H9 (cell line): ENCODE measurements around the gene CDH18. TPM values are rescaled to one million over a fixed set of nuclear protein-coding genes. Genes with fewer than 3 reads are reported as not detected.

Source experiments
- DNase-seq: peaks from one replicate; pipeline ENCODE4 v3.0.0-alpha.2; 2017
- H2AFZ ChIP-seq: one replicate; pipeline ENCODE4 v1.6.1; 2013; ENCODE audit warnings: mild to moderate bottlenecking, low read length, control low read depth, moderate library complexity
- H2AK5ac ChIP-seq: 2 replicates; pipeline ENCODE4 v1.6.1; 2013; ENCODE audit warnings: low read length, control low read depth, mixed read lengths; ENCODE audit not compliant: insufficient read length
- H2BK120ac ChIP-seq: one replicate; pipeline ENCODE4 v1.6.1; 2013; ENCODE audit warnings: low read depth, mild to moderate bottlenecking, low read length, control low read depth, inconsistent platforms; ENCODE audit not compliant: poor library complexity, severe bottlenecking
- H2BK12ac ChIP-seq: 2 replicates; pipeline ENCODE4 v1.6.1; 2013; ENCODE audit warnings: low read length, control low read depth, mixed read lengths, low read depth; ENCODE audit not compliant: insufficient read length
- H2BK15ac ChIP-seq: 2 replicates; pipeline ENCODE4 v1.6.1; 2013; ENCODE audit warnings: low read depth, low read length, control low read depth
- H2BK20ac ChIP-seq: one replicate; pipeline ENCODE4 v1.6.1; 2013; ENCODE audit warnings: low read depth, mild to moderate bottlenecking, low read length, control low read depth, inconsistent platforms; ENCODE audit not compliant: poor library complexity, severe bottlenecking
- H2BK5ac ChIP-seq: 2 replicates; pipeline ENCODE4 v1.6.1; 2013; ENCODE audit warnings: low read length, control low read depth, mixed read lengths; ENCODE audit not compliant: insufficient read length
- H3K14ac ChIP-seq: 2 replicates; pipeline ENCODE4 v1.6.1; 2013; ENCODE audit warnings: low read length, control low read depth; ENCODE audit not compliant: insufficient read depth
- H3K18ac ChIP-seq: 2 replicates; pipeline ENCODE4 v1.6.1; 2013; ENCODE audit warnings: low read depth, mild to moderate bottlenecking, mixed read lengths, low read length, control low read depth; ENCODE audit not compliant: insufficient read length
- H3K23ac ChIP-seq: 2 replicates; pipeline ENCODE4 v1.6.1; 2013; ENCODE audit warnings: low read length, control low read depth, mixed read lengths, low read depth; ENCODE audit not compliant: insufficient read length
- H3K23me2 ChIP-seq: 2 replicates; pipeline ENCODE4 v1.6.1; 2013; ENCODE audit warnings: low read depth, mild to moderate bottlenecking, mixed read lengths, low read length, control low read depth; ENCODE audit not compliant: insufficient read length, poor library complexity, severe bottlenecking
- H3K27ac ChIP-seq: 2 replicates; pipeline ENCODE4 v1.5.1; 2013; ENCODE audit warnings: low read length, control low read depth, mixed read lengths, low read depth; ENCODE audit not compliant: insufficient read length
- H3K27me3 ChIP-seq: 2 replicates; pipeline ENCODE4 v1.6.1; 2013; ENCODE audit warnings: low read length, control low read depth, inconsistent platforms; ENCODE audit not compliant: insufficient read depth
- H3K4ac ChIP-seq: 2 replicates; pipeline ENCODE4 v1.6.1; 2013; ENCODE audit warnings: low read depth, mild to moderate bottlenecking, control low read depth, inconsistent platforms, low read length, moderate library complexity
- H3K4me1 ChIP-seq: 2 replicates; pipeline ENCODE4 v1.6.1; 2013; ENCODE audit warnings: low read length, control low read depth, inconsistent platforms; ENCODE audit not compliant: insufficient read depth
- H3K4me2 ChIP-seq: 2 replicates; pipeline ENCODE4 v1.6.1; 2013; ENCODE audit warnings: low read length, control low read depth, mixed read lengths; ENCODE audit not compliant: insufficient read length, insufficient read depth
- H3K56ac ChIP-seq: 2 replicates; pipeline ENCODE4 v1.6.1; 2013; ENCODE audit warnings: low read depth, mild to moderate bottlenecking, mixed read lengths, low read length, control low read depth; ENCODE audit not compliant: insufficient read length
- H3K79me1 ChIP-seq: 2 replicates; pipeline ENCODE4 v1.6.1; 2013; ENCODE audit warnings: low read depth, mild to moderate bottlenecking, moderate library complexity, low read length, control low read depth, inconsistent platforms; ENCODE audit not compliant: insufficient read depth, poor library complexity, severe bottlenecking
- H3K79me2 ChIP-seq: 2 replicates; pipeline ENCODE4 v1.6.1; 2013; ENCODE audit warnings: low read length, control low read depth, inconsistent platforms; ENCODE audit not compliant: insufficient read depth
- H3K9ac ChIP-seq: 2 replicates; pipeline ENCODE4 v1.6.1; 2013; ENCODE audit warnings: low read length, control low read depth, mixed read lengths; ENCODE audit not compliant: insufficient read length; ENCODE audit errors: extremely low read depth
- H3K9me3 ChIP-seq: one replicate; pipeline ENCODE4 v1.6.1; 2013; ENCODE audit warnings: low read depth, low read length, inconsistent platforms; ENCODE audit not compliant: control insufficient read depth
- H3T11ph ChIP-seq: one replicate; pipeline ENCODE4 v1.6.1; 2013; ENCODE audit warnings: mild to moderate bottlenecking, low read length, control low read depth, inconsistent platforms
- H4K20me1 ChIP-seq: one replicate; pipeline ENCODE4 v1.6.1; 2013; ENCODE audit not compliant: control insufficient read depth, insufficient read length, insufficient read depth
- H4K5ac ChIP-seq: 2 replicates; pipeline ENCODE4 v1.6.1; 2013; ENCODE audit warnings: low read depth, mild to moderate bottlenecking, mixed read lengths, low read length, control low read depth; ENCODE audit not compliant: insufficient read length
- H4K8ac ChIP-seq: replicated peaks from 2 replicates; pipeline ENCODE4 v1.6.1; 2013; ENCODE audit warnings: low read length, control low read depth, mixed read lengths, low read depth; ENCODE audit not compliant: insufficient read length
- H4K91ac ChIP-seq: 2 replicates; pipeline ENCODE4 v1.6.1; 2013; ENCODE audit warnings: low read depth, mild to moderate bottlenecking, moderate library complexity, mixed read lengths, low read length, control low read depth; ENCODE audit not compliant: insufficient read length
- H3K27ac Mint-ChIP-seq, 3 experiments: 2 replicates in 2 of 3; 3 replicates in 1 of 3; pipeline ENCODE4 v1.8.0; 2020 to 2021; ENCODE audit warnings: mixed read lengths in 3 of 3, mild to moderate bottlenecking in 1 of 3, moderate library complexity in 1 of 3
- H3K27me3 Mint-ChIP-seq: 2 replicates; pipeline ENCODE4 v1.8.0; 2021; ENCODE audit warnings: low read depth, mild to moderate bottlenecking, moderate library complexity, mixed read lengths
- H3K36me3 Mint-ChIP-seq, 3 experiments: 2 replicates in 2 of 3; 3 replicates in 1 of 3; pipeline ENCODE4 v1.8.0; 2020 to 2021; ENCODE audit warnings: low read depth in 3 of 3, mixed read lengths in 3 of 3; ENCODE audit not compliant: insufficient read depth in 1 of 3
- H3K4me1 Mint-ChIP-seq, 2 experiments: 2 replicates each; pipeline ENCODE4 v1.8.0; 2020; ENCODE audit warnings: mixed read lengths in 2 of 2
- H3K4me3 Mint-ChIP-seq, 2 experiments: 2 replicates in 1 of 2; 3 replicates in 1 of 2; pipeline ENCODE4 v1.8.0; 2020 to 2021; ENCODE audit warnings: mild to moderate bottlenecking in 2 of 2, mixed read lengths in 2 of 2, moderate library complexity in 1 of 2
- H3K9me3 Mint-ChIP-seq, 2 experiments: 2 replicates in 1 of 2; 3 replicates in 1 of 2; pipeline ENCODE4 v1.8.0; 2020; ENCODE audit warnings: mild to moderate bottlenecking in 2 of 2, mixed read lengths in 2 of 2, moderate library complexity in 1 of 2
- WGBS: extraction: QIAGEN DNeasy Blood & Tissue Kit; methylation state at CpG from one replicate; pipeline ENCODE4 v1.1.7; 2013; ENCODE audit warnings: missing lambda C conversion rate, low lambda C conversion rate, mixed read lengths; ENCODE audit not compliant: insufficient read length; ENCODE audit errors: extremely low coverage; 5-methylcytosine and 5-hydroxymethylcytosine counted together
- total RNA-seq: library from RNA; stranded (reverse); gene quantifications from 2 replicates; pipeline ENCODE4 v1.2.1, GENCODE V29; 2021
- TF ChIP-seq, protein P1 (sequence below): fragments of 200-600 bp; sonication (generic); conservative IDR thresholded peaks from 3 replicates; pipeline ENCODE4 v1.8.0; 2021; ENCODE audit warnings: antibody characterized with exemption, mild to moderate bottlenecking

Gene CDH18
- total RNA-seq, 1 experiment from 2014 or later: not detected

GRCh38 chr5:19565466-19565865, 422.5 kb downstream of the CDH18 start:
- Histone ChIP-seq H3K56ac (no peak overlapping the region), H4K91ac (no peak overlapping the region), H3K4me1 (no peaks in the 10 kb centered on the region), H2BK120ac (no peak overlapping the region), H3K14ac (no peak overlapping the region), H3K9ac (no peak overlapping the region), H3K79me2 (no peaks in the 10 kb centered on the region), H2BK5ac (no peak overlapping the region), H4K5ac (no peak overlapping the region), H3K23ac (no peak overlapping the region), H2BK15ac (no peak overlapping the region), H3K4ac (no peak overlapping the region), H3K27me3 (no peaks in the 10 kb centered on the region), H3K27ac (no peak overlapping the region), H2BK20ac (no peak overlapping the region), H3K23me2 (no peaks in the 10 kb centered on the region), H2BK12ac (no peak overlapping the region), H3T11ph (no peak overlapping the region), H4K20me1 (no peaks in the 10 kb centered on the region), H3K4me2 (no peak overlapping the region), H3K79me1 (no peaks in the 10 kb centered on the region), H2AK5ac (no peak overlapping the region), H3K18ac (no peak overlapping the region), H4K8ac (no peak overlapping the region), H2AFZ (no peak overlapping the region), H3K9me3 (no peaks in the 10 kb centered on the region)
- Mint-ChIP-seq H3K9me3 (no peaks in the 10 kb centered on the region), H3K4me3 (no peak overlapping the region), H3K27me3 (no peaks in the 10 kb centered on the region), H3K27ac (no peak overlapping the region), H3K36me3 (no peaks in the 10 kb centered on the region; a peak in 1 of 7 replicates), H3K4me1 (no peaks in the 10 kb centered on the region)
- no CpG with 5 or more reads among the region's 1 CpG for WGBS
- TF ChIP-seq, protein P1, sequence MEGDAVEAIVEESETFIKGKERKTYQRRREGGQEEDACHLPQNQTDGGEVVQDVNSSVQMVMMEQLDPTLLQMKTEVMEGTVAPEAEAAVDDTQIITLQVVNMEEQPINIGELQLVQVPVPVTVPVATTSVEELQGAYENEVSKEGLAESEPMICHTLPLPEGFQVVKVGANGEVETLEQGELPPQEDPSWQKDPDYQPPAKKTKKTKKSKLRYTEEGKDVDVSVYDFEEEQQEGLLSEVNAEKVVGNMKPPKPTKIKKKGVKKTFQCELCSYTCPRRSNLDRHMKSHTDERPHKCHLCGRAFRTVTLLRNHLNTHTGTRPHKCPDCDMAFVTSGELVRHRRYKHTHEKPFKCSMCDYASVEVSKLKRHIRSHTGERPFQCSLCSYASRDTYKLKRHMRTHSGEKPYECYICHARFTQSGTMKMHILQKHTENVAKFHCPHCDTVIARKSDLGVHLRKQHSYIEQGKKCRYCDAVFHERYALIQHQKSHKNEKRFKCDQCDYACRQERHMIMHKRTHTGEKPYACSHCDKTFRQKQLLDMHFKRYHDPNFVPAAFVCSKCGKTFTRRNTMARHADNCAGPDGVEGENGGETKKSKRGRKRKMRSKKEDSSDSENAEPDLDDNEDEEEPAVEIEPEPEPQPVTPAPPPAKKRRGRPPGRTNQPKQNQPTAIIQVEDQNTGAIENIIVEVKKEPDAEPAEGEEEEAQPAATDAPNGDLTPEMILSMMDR: no peak
- no peak for DNase-seq
